ENCODE data around the gene HPCA.

The HPCA gene
- 0 to 1.1 (median 0.49) reads per million in 4 experiments for total RNA-seq

GRCh38 chr1:32886004-32886827, at the start of gene HPCA:
TSS of gene HPCA (plus strand) at chr1:32886491. CDS start at chr1:32888899, 2,408 bp downstream.
- no peak for DNase-seq

- DNase-seq: no peak
These were observed 37.8 kb upstream of the HPCA start for GRCh38 chr1:32848354-32849063.

DNA sequence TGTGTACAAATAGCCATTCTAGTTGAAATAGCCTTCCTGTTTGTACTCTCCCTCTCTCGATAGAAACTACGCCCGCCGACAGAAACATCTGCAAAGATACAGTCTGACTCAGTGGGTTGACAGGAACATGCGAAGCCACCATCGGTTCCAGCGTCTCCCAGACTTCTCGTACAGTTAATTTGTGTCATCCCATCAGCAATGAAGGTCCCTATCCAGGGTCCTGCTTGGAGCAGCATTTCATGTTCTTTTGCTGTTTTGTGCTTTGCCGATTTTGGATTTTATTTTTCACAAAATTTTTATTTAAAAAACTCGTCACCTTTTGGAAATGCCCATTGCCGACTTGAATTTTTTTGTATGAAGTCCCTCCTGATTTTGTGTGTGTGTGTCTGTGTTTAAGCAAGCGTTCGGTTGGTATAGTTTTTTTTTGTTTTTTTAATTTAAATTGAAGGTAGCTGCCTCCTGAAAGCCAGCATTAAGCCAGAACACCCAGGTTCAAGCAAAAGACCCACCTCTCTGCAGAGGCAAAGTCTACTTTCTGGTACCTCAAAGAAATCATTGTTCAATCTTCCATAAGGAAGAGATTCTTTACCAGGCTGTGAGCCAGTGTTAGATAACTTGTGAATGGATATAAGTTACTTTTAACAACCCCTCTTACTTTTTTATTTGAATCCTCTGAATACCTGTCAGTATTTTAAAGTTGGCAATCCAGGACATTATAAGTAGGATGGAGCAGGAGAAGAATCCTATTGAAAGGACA, 30.3 kb upstream of the HPCA start:
- no peak for DNase-seq

DNA sequence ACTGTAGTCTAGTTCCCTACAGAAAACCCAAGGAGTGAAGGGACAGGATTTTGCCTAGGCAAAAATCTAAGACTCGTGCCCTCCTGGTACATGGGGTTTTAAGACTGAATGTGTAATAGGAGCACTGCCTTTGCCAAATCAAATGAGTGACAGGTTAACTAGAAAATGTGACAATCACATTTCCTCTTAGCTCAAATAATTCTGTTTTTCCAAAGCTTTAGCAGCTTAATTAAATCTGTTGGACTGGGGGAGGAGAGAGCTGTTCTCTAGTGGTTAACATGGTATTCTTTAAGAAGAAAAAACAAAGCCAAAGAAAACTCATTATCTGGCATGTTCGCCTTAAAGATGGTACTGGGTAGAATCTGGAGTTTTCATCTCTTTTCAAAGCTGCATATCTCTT, 28.2 kb upstream of the HPCA start:
- no peak for DNase-seq

- no peak for DNase-seq
These were observed 27.5 kb upstream of the HPCA start for GRCh38 chr1:32858791-32859190.

DNA sequence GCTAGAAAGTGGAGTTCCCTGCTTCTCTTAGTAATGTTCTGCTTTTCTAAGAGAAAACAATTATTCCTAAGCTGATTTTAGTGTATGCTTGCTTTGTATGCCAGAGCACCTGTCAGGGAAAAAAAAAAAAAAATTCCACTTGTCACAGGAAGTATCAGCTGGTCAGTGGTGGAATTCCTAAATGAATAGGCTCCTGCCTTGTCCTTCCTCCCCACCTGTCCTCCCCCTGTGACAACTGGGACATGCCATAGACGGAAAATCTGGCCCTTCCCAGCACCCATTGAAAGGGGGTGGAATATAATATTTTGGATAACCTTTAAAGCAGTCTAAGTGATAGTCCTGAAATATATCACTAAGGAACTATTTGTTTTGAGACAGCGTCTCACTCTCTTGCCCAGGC, 26.4 kb upstream of the HPCA start:
- DNase-seq: no peak

- no peak for DNase-seq
These were observed 25.7 kb upstream of the HPCA start for GRCh38 chr1:32860566-32860965.

- no peak for DNase-seq
These were observed 24.2 kb upstream of the HPCA start for GRCh38 chr1:32861904-32862695.

DNA sequence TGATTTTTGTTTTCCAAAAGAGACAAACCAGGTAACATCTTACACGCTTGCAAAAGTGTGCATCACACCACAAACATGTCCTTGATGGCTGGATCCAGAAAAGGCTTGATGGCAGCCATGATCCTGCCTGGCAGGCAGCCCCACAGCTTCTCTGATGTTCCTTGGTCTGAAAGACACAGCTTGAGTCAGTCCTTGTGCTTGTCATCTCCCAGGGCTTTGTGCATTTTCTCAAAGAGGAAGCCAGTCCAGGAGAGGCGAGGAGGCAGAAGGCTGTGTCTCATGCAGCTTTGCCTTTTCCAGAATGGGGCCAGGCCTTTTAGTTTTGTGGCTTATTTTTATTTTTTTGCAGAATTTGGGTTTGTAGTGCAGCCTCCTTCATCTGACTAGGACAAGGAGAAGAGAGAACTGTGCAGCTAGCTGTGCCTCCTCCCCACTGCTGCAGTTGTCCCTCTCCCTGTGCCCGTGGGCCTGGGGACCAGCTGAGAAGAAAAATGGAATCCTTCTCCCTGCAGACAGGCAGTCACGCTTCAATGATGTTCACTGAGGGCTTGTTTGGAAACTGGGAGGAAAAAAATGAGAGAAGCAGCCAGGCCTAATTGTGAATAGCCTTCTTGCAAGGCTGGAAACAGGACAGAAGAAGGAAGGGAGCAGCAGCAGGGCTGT, 22.9 kb upstream of the HPCA start:
- DNase-seq: no peak

DNA sequence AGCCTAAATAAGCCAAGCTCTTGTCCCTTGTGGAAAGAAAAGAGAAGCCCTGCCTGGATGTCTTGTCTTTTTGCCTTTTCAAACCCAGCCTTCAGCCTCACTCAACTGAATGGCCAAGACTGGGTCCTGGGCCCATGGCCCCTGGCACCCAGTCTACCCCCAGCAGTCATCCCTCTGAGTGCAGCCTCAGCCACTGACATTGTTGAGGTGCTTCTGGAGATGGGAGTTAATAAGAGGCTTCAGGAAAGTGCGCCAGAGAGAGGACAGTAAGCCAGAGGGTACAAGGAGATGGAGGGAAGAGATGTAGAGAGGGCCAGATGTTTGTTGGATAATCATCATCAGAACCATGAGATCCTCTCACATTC, 22.4 kb upstream of the HPCA start:
- no peak for DNase-seq

- DNase-seq: no peak
These were observed 21.8 kb upstream of the HPCA start for GRCh38 chr1:32864375-32865019.

GRCh38 chr1:32865639-32866405, 20.5 kb upstream of the HPCA start:
- no peak for DNase-seq

GRCh38 chr1:32867151-32867550, 19.1 kb upstream of the HPCA start:
- DNase-seq: no peak

- DNase-seq: no peak
These were observed 18.6 kb upstream of the HPCA start for GRCh38 chr1:32867671-32868070.

- DNase-seq: no peak
These were observed 18.2 kb upstream of the HPCA start for GRCh38 chr1:32868085-32868484.

DNA sequence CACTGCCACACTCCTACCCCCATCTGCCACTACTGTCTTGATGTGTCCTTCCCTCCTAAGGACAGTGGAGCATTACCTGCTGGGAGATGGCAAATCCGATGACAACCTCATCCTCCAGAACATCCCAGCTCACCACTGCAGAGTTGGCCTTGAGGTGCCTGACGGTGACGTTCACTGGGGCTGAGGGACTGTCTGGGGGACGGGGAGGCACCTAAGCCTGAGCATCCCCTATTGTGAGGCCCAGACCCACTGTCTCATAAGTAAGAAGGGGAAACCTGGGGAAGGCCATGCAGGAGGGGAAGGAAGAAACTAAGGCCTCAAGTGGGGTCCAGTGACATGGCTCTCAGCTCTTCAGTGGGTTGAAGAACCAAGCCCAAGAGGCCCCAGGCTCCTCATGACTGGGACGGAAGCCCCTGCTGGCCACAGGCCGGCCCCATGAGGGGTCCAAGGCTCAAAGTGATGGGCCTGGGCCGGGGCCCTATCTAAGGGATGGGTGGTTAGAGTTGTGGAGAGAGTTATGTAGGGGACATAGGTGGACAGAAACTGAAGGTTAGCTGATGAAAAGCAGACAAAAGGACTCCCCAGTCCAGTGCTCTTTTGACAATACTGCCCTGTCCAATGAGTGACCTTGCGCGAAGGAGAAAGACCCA, 17.4 kb upstream of the HPCA start:
- DNase-seq: no peak

GRCh38 chr1:32869923-32870614, 16.2 kb upstream of the HPCA start:
- no peak for DNase-seq

GRCh38 chr1:32870615-32871363, 15.5 kb upstream of the HPCA start, which contains the start of gene FNDC5:
TSS of gene FNDC5 (minus strand) at chr1:32870912.
- no peak for DNase-seq

All from effector CD8-positive, alpha-beta T cell (primary cell).